LoVo (cell line): Measurements from ENCODE around the gene HECW1.
"Not testable (repeated sequence)": the region's sequence is repeated elsewhere in the genome, so short reads cannot be mapped to it uniquely, and the experiment has no call there.

Experiments
- DNase-seq: peaks from one replicate; pipeline ENCODE4 v3.0.0-alpha.2; 2016; ENCODE audit warnings: low spot score

Gene HECW1

DNA sequence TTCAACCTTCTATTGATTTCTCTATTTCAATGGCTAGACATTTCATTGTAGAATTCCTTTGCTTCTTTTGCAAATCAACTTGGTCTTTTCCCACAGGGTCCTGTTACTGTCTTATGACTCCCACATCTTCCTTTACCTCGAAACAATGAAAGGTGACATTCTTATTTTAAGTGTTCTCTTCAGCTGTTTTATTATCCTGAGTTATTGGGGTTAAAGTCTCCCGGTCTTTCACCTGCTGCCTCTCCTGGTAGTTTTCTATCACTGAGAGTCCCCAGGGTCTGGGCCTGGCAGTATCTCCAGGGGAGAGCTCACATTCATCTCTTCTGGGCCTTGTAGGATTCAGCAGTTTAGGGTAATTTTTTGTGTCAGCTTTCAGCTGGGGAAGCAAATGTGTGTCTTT lies 95.8 kb downstream of the HECW1 start:
- DNase-seq: no peak

DNA sequence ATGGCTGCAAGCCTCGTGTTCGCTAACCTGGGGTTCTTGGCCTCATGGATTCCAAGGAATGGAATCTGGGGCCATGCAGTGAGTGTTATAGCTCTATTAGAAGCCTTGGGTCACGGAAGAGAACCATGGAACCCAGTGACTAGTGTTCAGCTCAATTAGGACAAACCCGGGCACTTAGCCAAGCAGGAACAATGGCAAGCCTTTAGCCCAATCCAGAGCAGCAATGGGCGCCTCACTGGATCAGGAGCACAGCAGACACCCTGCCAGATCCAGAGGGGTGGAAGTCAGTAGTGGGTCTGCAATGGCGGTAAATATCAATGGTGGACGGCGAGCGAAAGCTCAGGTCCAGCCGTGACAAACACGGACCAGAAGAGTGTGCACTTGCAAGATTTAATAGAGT lies 98.1 kb downstream of the HECW1 start:
- not testable (repeated sequence) for DNase-seq

DNA sequence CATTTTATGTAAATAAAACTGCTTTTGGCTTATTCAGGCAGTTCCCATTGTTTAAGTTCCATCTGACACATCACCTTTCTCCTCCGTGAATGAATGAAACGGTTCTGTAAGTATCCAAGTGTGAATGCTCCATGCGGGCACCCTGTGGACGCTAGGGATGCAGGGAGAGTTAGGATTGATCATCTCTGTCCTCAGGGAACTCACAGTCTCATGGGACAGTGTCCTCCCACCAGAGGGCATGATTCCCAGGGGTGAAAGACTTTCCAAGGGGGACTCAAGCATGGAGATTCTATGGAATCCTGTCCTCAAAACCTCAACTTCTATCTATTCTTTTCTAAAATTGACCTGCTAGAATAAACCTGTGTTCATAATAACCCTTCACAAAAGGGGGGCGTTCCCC lies 98.8 kb downstream of the HECW1 start:
- DNase-seq: no peak

DNA sequence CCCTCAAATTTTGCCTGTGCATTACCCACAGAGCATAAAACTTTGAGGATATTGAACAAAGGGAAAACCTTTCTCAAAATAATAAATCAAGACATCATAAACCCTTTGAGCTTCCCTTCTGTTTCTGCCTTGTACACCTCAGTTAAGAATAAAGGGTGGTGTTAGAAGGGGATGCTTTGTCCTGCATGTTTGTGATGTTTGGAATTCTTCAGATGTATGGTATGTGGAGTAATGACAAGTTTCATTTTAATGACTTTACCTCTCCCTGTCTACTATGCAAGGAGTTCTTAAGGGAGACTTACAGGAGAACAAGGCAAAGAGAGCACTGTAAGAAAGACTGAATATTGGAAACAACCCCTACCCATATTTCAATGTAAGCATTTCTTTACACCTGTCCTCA lies 99.2 kb downstream of the HECW1 start:
- no peak for DNase-seq

DNA sequence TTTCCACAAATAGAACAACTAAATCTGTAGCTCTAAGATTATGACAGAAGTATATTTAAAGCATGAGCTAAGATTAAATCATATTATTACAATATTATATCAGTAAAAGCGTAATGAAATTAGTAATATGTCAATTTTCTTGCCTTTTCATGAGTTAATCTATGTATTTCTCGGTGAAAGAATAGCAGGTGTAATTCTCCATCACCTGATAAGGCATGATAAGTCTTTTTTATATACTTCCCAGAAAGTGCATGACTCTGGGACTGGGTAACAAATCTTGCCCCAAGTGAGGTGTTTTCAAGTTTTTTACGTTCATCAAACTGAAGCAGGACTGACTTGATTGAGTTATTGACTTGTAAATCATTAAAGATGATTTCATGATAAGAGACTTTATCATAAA lies 100.5 kb downstream of the HECW1 start:
- no peak for DNase-seq

DNA sequence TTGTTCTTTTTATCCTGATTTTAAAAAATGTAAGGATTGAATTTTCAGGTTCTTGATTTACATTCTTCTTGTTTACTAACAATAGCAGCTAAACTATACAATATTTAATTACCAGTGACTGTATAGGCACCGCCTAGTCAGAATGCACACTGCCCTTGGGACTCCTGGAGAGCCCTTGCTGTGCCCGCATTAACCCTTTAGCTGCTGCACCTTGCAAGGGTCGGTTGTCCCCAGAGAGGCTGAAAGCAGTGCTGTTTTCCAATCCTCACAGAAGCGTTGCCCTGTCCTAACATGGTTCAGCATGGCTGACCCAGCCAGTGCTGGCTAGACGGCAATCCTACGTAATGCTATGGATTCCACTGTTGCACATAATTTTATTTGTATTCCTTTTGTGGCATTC lies 102.6 kb downstream of the HECW1 start:
- no peak for DNase-seq

DNA sequence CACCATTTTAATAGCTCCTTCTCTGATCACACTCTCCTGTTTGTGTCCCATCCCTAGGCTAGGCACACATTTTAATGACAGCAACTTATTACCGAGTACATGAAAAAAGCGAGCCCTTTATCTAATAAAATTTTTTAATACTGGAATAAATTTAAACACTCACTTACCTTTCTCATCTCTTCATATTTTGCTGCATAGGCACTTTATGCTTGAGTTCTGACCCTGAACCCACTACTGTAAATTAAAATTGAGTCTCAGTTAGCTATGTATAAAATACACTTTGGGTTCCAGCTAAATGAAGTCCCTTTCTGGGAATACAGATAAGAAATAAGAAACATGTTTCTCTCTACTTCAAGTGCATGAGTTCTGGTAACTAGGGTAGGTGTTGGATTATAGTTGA lies 104.6 kb downstream of the HECW1 start:
- DNase-seq: no peak

DNA sequence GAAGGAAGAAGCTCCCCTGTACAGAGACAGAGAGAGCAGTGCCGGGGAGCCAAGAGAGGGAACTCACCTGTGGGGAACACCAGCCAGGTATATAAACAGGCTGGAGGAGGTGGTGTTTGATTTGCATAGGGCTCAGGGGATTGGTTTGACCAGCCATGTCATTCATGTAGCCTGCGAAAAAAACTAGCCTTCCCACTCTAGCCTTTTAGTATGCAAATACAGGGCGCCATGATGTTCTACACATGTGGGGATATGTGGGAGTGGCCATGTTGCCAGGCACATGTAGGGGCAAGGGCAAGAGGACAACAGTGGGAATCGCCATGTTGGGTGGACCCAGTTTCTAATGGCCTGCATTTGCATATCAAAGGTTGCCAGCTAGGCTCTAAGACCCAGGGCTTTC lies 106.5 kb downstream of the HECW1 start:
- not testable (repeated sequence) for DNase-seq

DNA sequence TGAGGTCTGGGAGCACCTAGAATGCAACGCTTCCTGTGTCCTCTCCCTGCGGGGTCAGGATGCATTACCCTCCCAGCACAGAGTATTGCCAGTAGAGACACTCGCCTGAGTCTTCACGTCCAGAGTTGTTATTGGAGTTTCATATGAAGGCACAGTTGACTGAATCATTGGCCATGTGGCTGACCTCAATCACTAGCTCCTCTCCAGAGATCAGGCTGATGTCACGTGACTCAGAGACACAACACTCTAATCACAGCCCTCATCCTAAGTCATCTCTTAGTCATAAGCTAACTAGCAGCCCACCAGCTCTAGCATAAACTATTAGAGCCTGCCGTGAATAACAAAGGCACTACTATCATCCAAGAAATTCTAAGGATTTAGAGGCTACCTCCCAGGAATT lies 107.8 kb downstream of the HECW1 start:
- no peak for DNase-seq

DNA sequence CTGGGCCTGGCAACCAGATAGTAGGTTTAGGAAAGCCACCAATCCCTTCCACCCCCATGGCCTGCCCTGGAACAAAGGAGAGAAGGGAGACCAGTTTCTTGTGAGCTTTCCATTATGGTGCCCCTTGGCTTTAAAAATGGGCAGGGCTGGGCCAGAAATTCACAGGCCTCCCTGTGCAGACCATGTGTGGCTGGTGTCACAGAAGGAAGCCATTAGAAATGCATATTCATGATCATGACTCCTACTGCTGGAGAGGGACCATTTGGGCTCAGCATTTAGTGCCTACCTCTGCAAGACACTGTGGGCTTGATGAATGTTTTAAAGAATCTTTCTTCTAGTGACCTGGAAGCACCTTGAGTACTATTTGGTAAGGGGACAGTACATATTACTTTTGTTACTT lies 108.3 kb downstream of the HECW1 start:
- DNase-seq: no peak

DNA sequence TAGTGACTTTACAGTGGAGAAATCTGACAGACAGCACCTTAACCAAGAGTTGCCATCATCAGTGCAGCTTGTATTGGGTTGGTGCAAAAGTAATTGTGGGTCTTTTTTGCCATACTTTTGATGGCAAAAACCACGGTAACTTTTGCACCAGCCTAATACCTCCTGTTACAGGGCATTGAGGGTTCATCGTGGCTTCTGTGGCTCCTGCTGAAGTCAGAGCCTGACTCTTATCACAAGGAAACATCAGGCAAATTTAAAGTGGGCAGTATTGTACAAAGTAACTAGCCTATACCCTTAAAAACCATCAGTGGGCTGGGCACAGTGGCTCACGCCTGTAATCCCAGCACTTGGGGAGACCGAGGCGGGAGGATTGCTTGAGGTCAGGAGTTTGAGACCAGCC lies 117.4 kb downstream of the HECW1 start:
- no peak for DNase-seq

DNA sequence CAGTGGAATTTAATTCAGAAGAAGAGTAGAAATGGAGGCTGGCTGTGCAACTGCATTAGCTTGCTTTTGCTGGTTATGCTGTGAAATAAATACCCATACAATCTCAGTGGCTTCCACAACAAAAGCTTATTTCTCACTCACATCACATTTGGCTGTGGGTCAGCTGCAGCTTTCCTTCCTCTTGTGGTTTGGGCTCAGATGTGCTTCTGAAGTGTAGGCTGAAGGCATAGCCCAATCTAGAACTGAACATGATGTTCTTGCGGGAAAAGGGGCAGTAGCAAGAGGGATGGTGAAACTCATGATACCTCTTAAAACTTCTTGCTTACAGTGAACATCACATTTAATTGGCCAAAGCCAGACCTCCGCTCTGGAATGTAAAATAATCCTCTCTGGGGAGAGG lies 119.9 kb downstream of the HECW1 start:
- DNase-seq: no peak

DNA sequence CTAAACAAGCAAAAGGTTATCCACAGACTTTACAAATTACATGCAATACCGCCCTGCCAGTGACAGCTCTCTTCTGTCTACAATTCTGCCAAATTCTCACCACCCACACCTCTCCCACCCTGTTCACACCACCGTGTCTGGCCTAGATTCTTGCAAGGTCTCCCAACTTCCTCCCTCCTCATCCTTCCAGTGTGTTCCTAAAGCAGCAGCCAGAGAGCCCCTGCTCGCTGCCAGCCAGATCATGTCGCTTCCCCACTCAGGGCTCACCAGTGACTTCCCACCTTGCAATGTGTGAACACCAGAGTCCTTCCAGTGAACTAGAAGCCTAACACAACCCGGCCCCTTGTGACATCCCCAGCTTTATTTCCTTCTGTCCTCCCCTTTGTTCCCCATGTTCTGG lies 121.6 kb downstream of the HECW1 start:
- no peak for DNase-seq

DNA sequence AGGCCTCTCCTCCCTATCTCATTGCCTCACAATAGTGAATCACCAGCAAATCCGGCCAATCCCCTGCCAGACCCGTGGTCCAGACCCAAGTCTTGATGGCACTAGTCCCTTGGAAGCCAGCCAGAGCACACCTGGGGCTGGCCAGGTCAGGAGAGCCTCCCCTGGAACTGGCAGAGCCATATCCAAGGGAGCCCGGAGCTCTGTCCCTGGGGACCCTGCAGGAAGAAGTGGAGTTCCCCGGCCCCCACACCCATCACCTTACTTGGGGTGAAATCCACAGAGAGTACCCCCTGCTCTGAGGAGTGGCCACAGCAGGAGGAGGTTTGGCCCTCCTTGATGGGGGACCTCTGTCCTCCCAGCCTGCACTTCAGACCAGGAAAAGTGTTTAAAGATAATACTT lies 122.5 kb downstream of the HECW1 start:
- no peak for DNase-seq

DNA sequence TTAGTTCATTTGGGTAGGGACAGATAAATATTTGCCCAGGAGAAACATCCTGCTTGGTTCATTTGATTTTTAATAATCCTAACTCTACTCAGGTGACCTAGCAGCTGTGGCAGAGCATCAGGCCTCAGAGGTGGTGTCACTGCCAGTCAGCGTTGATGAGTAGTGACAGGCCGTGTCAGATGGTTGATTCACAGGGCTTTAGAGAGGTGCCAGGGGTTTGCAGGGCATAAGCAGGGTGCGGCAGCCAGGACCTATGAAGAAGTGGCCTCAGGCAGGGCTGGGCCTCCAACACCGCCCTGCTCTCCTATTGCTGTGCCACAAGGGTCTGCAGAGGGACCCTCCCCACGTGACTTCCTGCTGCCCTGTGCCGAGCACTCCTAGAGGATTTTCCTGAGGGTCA lies 128.1 kb downstream of the HECW1 start:
- no peak for DNase-seq

DNA sequence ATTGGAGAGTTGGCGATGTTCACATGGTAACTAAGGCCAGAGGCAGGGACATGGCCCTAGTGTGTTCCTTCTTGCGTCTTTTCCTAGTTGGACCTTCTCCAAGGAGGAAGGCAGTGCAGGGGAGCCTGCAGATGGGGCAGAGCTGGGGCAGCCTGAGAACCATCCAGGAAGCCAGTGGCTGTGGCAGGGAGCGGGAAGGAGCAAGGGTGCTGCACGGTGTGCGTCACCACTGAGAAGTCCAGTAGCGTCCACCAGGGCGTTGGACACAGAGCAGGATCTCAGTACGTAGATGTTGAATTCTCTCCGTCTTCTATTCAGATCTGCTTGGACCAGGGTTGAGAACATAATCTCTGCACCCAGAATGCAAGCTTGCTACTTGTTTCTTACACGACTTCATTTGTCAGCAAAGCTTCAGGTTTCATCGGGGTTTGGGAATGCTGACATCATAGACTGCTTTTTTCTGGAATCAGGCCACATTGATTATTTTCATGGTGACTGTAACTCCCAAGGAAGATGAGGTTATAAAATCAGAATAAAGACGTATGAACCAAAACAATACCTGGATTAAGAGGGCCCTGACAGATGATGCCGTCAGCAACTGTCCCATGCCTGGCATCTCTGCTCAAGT lies 130.3 kb downstream of the HECW1 start:
- no peak for DNase-seq

DNA sequence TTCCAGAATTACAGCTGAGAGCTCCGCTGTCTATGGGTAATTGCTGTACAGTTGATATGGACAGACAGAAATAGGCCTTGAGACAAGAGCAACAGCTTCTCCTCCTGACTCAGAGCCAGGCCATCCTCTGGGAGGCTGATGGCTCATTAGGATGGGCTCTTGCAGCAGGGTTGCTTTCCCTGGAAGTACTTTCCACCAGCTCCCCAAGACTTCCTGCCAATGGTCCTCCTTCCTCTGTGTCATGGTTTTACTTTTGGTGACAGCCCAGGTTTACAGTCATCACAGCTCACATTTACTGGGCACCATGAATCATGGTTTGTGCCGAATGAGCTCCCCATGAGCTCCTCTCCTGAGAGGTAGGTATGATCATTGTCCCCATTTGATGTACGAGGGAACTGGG lies 131.8 kb downstream of the HECW1 start:
- no peak for DNase-seq

DNA sequence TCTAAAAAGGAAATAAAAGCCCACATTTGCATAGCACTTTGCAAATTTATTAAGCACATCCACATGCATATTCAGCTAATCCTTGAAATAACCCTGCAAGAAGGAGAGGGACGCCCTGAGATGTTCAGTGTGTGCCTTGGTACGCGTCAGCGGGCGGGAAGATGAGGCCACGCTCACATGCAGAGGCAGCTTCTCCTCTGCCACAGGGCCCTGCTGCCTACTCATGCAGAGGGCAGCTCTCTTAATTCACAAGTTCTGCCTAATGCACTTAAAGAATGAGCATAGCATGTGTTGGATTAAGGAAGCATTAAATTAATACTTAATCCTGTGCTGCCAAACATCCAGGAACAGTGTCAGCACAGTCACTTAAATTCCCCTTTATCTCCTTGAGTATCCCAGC lies 132.3 kb downstream of the HECW1 start:
- no peak for DNase-seq

DNA sequence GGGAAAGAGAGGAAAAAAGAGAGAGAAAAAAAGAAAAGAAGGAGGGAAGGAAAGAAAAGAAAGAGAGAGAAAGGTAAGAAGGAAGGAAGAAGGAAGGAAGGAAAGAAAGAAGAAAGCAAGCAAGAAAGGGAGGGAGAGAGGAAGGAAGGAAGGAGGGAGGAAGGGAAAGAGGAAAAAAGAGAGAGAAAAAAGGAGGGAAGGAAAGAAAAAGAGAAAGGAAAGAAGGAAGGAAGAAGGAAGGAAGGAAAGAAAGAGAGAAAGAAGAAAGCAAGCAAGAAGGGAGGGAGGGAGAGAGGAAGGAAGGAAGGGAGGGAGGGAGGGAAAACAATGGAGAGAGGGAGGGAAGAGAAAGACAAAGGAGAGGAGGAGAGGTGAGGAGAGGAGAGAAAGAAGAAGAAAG lies 135.3 kb downstream of the HECW1 start:
- DNase-seq: no peak

DNA sequence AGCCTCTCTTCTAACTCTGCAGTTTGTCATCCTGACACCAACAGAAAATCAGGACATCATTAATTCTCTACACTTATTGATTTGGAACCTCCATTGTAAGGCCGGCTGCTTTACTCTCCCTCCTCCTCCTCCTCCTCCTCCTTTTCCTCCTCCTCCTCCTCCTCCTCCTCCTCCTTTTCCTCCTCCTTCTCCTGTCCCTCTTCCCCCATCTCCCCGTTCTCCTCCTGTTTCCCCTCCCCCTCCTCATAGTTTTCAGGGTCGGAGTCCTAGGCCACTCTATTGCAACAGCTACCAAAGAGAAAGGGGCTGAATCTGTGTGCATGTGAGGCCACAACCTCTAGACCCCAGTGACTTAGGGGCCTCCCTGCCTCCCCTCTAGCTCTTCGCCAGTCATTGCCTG lies 136.1 kb downstream of the HECW1 start:
- DNase-seq: no peak

DNA sequence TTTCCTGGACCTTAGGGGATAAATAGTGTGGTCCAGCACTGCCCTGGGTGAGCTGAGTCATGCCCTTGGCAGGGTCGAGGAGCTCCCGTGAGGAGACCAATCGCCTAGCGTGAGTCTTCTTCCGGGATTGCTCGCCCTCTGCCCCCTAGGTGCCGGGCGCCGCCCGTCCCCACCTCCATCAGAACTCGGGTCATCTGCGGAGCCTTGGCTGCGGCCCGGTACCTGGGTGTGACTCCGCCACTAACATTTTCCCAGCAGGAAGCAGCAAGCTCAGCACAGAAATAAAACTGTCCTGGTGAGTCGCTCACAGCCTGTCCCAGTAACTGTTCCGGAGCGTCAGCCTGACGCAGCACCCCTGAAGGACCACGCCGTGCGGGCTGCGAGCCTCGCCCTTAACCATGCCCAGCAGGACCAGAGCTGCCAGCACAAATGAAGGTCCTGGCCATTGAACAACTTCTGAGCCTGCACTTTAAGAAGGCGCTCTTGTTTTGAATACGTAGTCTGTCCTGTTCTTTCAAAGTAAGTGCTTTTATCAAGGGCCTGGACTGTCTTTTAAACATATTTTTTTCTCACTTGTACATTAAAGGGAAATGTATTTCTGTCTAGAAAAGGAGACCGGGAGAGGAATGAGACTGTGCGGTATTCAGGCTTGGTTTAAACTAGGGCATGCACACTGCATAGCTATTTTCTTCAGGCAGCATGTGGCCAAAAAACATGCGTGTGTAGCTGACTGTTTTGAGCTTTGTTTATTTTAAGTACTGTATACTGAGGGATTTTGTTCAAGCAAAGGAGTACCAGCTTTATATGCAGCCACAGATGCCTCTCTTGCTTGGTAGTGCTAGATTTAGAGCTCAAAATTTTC lies 136.7 kb downstream of the HECW1 start:
- peak; percentile 85 for DNase-seq

DNA sequence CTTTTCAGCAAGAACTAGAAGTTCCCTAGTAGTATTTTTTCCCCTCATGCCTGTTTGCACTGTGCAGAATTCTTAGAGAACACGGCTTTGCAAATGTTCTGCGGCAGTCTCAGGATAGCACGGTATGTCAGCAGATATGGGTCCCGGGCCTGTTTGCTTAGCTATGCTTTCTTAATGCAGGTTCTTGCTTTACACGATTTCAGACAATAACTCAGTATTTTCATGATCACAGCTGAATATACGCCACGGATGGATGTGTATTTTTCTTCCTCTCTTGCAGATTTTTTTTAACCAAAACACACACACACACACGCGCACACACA lies 137.3 kb downstream of the HECW1 start:
- DNase-seq: no peak

DNA sequence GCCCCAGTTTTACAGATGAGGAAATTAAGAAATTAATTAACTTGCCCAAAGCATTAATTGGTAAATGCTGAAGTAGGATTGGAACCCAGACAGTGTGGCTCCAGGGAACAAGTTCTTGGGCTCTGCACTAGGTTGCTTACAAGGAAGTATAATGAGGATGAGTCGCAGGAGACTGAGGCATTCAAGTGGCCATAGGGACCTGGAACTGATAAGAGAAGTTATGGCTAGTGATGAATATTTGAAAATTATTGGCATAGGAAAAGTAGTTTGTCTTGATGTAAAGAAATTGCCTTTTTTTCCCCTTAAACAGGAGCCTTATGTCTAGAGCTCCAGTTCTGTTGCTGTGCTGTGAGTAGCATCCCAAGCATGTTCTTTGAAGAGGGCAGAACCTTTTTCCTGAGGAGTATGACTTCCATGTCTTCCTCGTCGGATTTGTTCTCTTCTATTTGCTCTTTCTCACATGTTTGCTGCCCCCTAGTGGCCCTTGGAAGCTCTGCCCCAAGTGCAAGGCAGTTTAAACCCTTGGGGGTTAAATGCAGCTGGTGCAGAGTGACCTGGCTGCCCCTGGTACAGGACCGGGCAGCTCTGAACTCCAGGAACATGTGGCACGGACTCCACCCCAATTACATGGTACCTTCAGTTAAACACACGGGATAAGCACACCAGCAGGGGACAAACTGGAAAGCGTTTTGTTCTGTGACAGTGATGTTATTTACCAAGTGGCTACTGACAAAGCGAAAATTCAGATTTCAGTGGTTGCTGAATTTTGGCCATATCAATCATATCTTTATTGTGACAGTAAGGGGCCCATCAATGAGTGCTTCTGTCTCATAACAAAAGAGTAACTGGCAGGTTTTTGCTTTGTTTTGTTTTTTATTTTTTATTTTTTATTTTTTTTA lies 148.8 kb downstream of the HECW1 start:
- DNase-seq: peak; percentile 89
